ENCODE results near the gene MYO3B. TPM values are rescaled to one million over a fixed set of nuclear protein-coding genes. Genes with fewer than 3 reads are reported as not detected.
A peak's percentile ranks its signal among the peaks of the same experiment; 100 is the strongest.

MYO3B gene
- total RNA-seq, 3 donors from 2014 or later (not counting 1 experiment from before 2014, with no cell fraction given): 0.68 to 0.88 (median 0.75) TPM

- peaks cover 3% of the 10 kb centered on the region for H3K4me1 ChIP-seq (ENCODE audit: control insufficient read depth, insufficient read depth, low read length)
- peaks cover 18 to 19% of the 10 kb centered on the region in 2 donors for H3K4me1 Mint-ChIP-seq
- peaks cover 3 to 10% of the 10 kb centered on the region in 2 donors for H3K27me3 Mint-ChIP-seq (ENCODE audit: low read depth in 2 of 2)
- no peak overlapping the region for H3K4me3 ChIP-seq (ENCODE audit: low read length)
- H3K4me3 Mint-ChIP-seq: no peak overlapping the region
- no peaks in the 10 kb centered on the region for H3K9me3 Mint-ChIP-seq
- no peaks in the 10 kb centered on the region for H3K27me3 ChIP-seq (ENCODE audit: control insufficient read depth, insufficient read depth, low read length)
- H3K36me3 Mint-ChIP-seq: no peaks in the 10 kb centered on the region
- H3K9me3 ChIP-seq (ENCODE audit: control insufficient read depth, insufficient read depth, low read length): no peaks in the 10 kb centered on the region
- H3K27ac Mint-ChIP-seq: peak overlapping the region in 1 of 2 donors; percentile 51
- DNase-seq: no peak
- no peaks in the 10 kb centered on the region for H3K36me3 ChIP-seq (ENCODE audit: control insufficient read depth, insufficient read depth, low read length)
- TF ChIP-seq, protein P1, sequence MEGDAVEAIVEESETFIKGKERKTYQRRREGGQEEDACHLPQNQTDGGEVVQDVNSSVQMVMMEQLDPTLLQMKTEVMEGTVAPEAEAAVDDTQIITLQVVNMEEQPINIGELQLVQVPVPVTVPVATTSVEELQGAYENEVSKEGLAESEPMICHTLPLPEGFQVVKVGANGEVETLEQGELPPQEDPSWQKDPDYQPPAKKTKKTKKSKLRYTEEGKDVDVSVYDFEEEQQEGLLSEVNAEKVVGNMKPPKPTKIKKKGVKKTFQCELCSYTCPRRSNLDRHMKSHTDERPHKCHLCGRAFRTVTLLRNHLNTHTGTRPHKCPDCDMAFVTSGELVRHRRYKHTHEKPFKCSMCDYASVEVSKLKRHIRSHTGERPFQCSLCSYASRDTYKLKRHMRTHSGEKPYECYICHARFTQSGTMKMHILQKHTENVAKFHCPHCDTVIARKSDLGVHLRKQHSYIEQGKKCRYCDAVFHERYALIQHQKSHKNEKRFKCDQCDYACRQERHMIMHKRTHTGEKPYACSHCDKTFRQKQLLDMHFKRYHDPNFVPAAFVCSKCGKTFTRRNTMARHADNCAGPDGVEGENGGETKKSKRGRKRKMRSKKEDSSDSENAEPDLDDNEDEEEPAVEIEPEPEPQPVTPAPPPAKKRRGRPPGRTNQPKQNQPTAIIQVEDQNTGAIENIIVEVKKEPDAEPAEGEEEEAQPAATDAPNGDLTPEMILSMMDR (IDR thresholded peaks at IDR 0.05): no peak
- WGBS (ENCODE audit: insufficient coverage): no CpG with 5 or more reads among the region's 2 CpGs
- intact Hi-C loops (cut with micrococcal nuclease): no loop called here
- no peak for ATAC-seq
- H3K27ac ChIP-seq (ENCODE audit: low read length): no peak overlapping the region
Observed at GRCh38 chr2:170353723-170354122, 175.8 kb downstream of the MYO3B start.

DNA sequence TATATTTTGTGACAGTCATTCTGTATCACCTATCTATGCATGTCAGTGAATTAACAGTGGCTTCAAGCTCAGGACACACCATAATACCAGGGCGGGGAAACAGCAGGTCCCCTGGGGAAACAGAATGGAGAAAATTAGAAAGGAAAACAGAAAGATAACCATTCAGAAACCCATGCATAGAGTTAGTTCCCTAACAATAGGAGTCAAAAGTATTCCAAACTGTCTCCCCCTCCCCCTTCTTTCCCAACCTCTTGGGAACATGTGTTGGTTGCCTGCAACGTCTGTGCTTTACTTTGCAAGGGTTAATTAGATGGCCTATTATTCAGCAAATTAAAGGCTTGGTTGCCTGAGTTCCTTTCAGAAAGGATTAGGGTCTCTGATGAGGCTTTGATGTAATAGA lies 176.4 kb downstream of the MYO3B start:
- H3K4me1 ChIP-seq (ENCODE audit: control insufficient read depth, insufficient read depth, low read length): peaks cover 3% of the 10 kb centered on the region
- Mint-ChIP-seq H3K27ac (peak overlapping the region in 1 of 2 donors; percentile 51), H3K27me3 (ENCODE audit: low read depth in 2 of 2) (peaks cover 0 to 10% of the 10 kb centered on the region in 2 donors), H3K4me3 (no peak overlapping the region), H3K9me3 (no peaks in the 10 kb centered on the region), H3K36me3 (no peaks in the 10 kb centered on the region), H3K4me1 (peaks cover 18 to 19% of the 10 kb centered on the region in 2 donors)
- 8% methylated on average over 1 of the region's 2 CpGs for WGBS (ENCODE audit: insufficient coverage)
- ATAC-seq: no peak
- H3K4me3 ChIP-seq (ENCODE audit: low read length): no peak overlapping the region
- H3K9me3 ChIP-seq (ENCODE audit: control insufficient read depth, insufficient read depth, low read length): no peaks in the 10 kb centered on the region
- no peak for DNase-seq
- TF ChIP-seq, protein P1 (IDR thresholded peaks at IDR 0.05): no peak
- no peaks in the 10 kb centered on the region for H3K27me3 ChIP-seq (ENCODE audit: control insufficient read depth, insufficient read depth, low read length)
- intact Hi-C loops (cut with micrococcal nuclease): no loop called here
- H3K27ac ChIP-seq (ENCODE audit: low read length): no peak overlapping the region
- H3K36me3 ChIP-seq (ENCODE audit: control insufficient read depth, insufficient read depth, low read length): no peaks in the 10 kb centered on the region

DNA sequence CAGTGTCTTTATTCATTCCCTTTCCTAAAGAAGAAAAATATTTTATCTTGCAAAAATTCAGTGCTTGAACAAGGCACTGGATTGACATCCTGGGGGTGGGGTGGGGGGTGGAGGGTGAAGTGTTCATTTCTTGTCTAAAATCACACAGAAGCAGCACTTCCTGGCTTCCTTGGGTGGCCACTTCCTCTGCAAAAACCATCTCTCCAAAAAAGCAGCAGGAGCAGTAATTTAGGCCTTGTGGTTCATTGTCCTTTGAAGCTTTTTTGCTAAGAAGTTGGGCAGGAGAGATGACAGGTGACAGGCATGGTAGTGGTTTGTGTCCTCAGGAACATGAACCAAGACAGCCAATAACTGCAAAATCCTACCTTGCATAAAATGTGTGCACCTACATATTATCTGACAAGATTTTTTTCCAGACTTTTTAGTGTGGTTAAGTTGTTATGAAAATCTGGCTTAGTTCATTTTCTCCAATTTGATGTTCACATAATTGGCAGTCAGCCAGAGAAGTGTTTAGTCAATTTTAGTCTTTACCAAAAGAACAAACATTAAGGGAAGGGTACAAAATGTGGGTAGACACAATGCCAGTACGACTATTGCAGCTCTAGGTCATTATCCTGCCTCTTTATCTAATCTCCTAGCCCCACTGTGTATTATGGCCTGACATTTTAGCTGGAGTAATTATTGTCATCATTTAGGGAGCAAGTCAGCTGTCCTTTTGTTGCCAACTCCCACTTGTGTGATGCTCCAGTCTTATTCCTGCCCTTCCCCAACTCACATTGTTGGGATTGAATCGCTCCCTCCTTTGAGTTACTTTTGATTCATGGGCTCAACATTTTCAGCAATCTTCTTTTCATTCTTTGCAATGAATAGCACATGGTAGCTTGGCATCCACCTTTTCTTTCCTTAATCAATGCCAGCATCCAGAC lies 177.2 kb downstream of the MYO3B start:
- no peak overlapping the region for H3K27ac Mint-ChIP-seq
- 72% methylated on average over 2 of the region's 2 CpGs for WGBS (ENCODE audit: insufficient coverage)
- H3K4me3 ChIP-seq (ENCODE audit: low read length): no peak overlapping the region
- H3K4me1 ChIP-seq (ENCODE audit: control insufficient read depth, insufficient read depth, low read length): peaks cover 3% of the 10 kb centered on the region
- H3K36me3 ChIP-seq (ENCODE audit: control insufficient read depth, insufficient read depth, low read length): no peaks in the 10 kb centered on the region
- DNase-seq (peak in 1 of 2 donors; percentile 27), ATAC-seq (no peak)
- H3K27ac ChIP-seq (ENCODE audit: low read length): no peak overlapping the region
- H3K4me1 Mint-ChIP-seq: peaks cover 18 to 19% of the 10 kb centered on the region in 2 donors
- H3K36me3 Mint-ChIP-seq: no peaks in the 10 kb centered on the region
- intact Hi-C loops (cut with micrococcal nuclease): no loop called here
- TF ChIP-seq, protein P1 (IDR thresholded peaks at IDR 0.05): no peak
- H3K27me3 Mint-ChIP-seq (ENCODE audit: low read depth in 2 of 2): peaks cover 0 to 10% of the 10 kb centered on the region in 2 donors
- no peaks in the 10 kb centered on the region for H3K9me3 Mint-ChIP-seq
- no peaks in the 10 kb centered on the region for H3K9me3 ChIP-seq (ENCODE audit: control insufficient read depth, insufficient read depth, low read length)
- H3K27me3 ChIP-seq (ENCODE audit: control insufficient read depth, insufficient read depth, low read length): no peaks in the 10 kb centered on the region
- H3K4me3 Mint-ChIP-seq: no peak overlapping the region
